Embryonic facial prominence (tissue), 1 donor: Measurements from ENCODE around the gene RNU1-2.
A peak's percentile ranks its signal among the peaks of the same experiment; 100 is the strongest.
"Not testable (repeated sequence)": the region's sequence is repeated elsewhere in the genome, so short reads cannot be mapped to it uniquely, and the experiment has no call there.

Source experiments
- DNase-seq: peaks from one replicate; pipeline ENCODE4 v3.0.0-alpha.2; 2016; ENCODE audit errors: extremely low spot score

RNU1-2 gene

DNA sequence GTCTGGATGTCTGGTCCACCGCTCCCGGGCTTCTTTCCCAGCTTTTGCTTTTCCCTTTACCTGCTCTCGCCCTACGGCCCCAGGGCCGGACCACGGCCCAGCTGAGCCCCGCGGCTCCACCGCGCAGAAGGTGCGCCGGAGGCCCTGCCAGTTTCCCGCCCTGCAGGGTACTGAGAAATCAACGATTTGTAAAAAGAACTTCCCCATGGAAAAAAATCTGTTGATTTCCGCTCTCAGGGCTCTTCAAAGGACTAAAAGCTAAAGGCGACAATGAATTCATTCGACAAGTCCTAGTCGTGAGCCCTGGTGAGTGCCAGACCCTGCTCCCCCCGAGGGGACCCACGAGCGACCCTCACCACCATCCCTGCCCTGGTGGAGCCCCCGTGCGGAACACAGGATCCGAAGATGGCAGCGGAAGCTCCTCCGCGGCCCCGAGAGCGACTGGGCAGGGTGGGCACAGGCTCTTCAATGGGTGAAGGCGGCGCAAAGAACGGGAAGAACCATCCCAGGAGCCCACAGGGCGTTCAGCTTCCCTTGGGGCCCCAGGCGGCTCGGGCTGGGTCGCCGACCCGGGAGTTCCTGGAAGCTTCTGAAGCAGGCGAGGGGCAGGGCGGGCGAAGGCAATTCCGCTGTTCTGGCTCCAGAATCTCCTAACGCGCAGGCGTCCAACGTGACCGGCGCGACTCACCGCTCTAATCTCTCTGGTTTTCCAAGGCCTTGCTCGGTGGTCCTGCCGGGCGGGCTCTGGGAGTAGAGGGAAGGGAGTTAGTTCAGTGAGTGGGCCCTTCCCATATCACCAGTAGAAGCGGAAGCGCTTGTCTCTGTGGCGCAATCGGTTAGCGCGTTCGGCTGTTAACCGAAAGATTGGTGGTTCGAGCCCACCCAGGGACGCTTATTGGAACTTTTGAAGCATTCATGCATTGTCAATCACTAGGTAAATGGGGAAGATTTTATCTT, 6.6 kb upstream of the RNU1-2 start:
- DNase-seq = peak; percentile 65

DNA sequence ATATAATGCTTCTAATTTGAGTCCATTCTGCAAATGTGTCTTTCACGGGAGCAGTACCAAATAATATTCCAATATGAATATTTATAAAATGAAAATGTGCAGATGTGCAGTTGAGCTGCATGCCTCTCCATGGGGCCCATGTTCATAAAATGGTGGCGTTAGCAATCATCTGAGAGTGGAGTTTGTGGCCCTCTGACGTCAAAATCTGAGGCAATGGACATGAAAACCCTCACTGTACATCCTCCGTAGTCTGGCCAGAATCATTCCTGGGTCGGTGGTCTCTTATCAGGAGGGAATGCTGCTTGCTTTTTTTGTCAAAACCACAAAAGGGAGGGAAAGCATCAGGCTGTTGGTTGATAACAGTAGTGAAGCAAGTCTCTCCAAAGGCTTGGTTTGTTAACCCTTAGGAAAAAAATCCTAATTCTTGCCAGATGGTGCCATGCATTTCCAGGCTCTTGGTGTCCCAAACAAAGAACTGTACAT, 5.2 kb upstream of the RNU1-2 start:
- not testable (repeated sequence) for DNase-seq

- DNase-seq = not testable (repeated sequence)
Measured at GRCh38 chr1:16891057-16891456, 4.7 kb upstream of the RNU1-2 start.

- not testable (repeated sequence) for DNase-seq
Measured at GRCh38 chr1:16892978-16893525, 2.7 kb upstream of the RNU1-2 start.

- not testable (repeated sequence) for DNase-seq
Measured at GRCh38 chr1:16893796-16894195, 2.0 kb upstream of the RNU1-2 start.

- DNase-seq = not testable (repeated sequence)
Measured at GRCh38 chr1:16894338-16894737, 1.4 kb upstream of the RNU1-2 start.

DNA sequence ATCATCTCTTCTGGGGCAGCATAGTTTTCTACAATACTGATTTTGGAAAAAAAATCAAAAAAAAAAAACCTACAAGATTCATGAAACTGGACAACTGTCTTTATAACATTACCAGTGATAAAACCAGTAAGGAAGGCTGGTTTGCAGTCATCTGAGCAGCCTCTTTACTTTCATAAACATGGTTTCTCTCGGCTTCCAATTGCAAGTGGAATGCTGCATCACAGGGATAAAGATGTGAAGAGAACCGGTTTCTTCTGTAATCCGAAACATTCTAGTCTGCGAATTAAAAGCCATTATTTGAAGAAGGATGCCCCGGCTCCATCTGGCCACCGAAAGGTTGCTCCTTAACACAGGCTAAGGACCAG, 565 bp upstream of the RNU1-2 start:
- not testable (repeated sequence) for DNase-seq

DNA sequence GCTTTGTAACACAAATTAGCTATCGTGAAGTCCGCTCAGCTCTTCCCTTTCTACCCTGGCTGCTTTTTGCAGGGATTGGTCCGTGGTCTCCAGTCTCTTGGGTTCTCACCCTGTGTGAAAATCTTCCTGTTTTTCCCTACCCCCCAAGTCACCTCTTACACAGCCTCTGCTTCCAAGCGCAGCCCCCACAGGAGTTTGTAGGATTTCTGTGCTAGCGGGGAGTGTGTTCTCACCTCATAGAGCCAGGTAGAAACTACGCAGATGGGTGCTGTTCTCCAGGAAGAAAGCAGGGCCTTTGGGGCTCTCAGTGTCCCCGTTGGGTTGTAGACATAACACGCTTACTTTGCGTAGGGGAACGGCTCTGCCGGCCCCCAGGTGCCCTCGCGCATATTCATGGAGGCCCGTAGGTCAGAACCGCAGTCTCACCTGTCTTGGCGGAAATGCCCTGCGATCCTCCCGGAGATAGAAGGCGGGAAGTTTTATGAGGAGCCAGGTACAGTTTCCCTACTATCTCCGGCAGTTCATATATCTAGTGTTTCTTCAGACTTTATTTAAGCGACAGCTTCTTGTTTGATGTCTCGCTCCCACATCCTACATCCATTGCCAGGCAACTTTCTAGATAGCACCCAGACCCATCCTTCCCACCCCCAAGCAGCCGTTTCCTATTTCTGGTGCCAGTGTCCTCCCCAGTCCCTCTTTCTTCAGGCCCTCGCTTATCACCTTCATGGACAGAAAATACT, 706 bp downstream of the RNU1-2 start:
- DNase-seq = not testable (repeated sequence)

DNA sequence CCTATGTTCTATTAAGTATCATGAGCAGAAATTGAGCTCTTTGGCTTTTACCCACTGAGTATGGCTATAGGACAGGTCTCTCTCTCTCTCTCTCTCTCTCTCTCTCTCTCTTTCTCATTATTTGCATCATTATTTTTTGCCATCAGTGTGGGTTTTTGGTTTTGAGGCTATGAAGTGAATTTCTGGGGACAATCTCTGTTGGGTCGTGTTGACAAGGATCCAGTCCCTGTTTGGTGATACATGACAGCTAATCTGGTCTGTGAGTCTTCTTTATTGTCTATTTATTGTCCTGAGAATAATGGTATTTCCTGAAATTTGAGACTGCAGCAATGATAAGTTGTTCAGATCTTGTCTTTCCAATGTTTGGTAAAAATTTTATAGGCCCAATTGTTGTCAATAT, 1.9 kb downstream of the RNU1-2 start:
- DNase-seq = not testable (repeated sequence)

GRCh38 chr1:16898298-16898697, 2.5 kb downstream of the RNU1-2 start:
- not testable (repeated sequence) for DNase-seq

DNA sequence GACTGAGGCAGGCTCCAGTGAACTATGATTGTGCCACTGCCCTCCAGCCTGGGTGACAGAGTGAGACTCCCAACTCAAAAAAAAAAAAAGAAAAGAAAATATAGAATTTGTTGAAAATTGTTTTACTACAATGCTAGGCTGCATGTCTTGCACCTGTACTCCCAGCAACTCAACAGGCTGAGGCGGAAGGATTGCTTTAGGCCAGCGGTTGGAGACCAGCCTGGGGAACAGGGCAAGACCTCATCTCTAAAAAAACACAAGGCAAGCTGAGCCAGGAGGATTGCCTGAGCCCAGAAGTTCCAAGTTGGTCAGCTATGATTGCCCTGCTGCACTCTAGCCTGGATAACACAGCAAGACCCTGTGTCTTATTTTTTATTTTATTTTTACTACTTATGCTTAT, 3.2 kb downstream of the RNU1-2 start:
- not testable (repeated sequence) for DNase-seq

GRCh38 chr1:16900751-16901150, 5.0 kb downstream of the RNU1-2 start:
- no peak for DNase-seq

- DNase-seq = not testable (repeated sequence)
Measured at GRCh38 chr1:16901371-16901770, 5.6 kb downstream of the RNU1-2 start.

DNA sequence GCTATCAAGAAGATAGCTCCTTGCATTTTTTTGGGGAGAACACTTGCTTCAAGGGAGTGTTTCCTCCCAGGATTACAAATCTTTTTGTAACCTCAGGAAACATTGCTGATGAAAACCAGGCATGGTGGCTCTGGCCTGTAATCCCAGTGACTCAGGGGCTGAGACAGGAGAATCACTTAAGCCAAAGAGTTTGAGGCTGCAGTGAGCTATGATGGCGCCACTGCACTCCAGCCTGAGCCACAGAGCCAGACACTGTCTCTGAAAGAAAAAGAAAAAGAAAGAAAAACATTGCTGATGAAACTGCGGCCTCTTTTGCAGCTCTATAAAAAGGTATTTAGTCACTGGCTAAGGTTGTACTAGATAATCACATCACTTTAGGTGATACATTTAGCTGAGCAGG, 7.3 kb downstream of the RNU1-2 start:
- DNase-seq = no peak

GRCh38 chr1:16903458-16903796, 7.6 kb downstream of the RNU1-2 start:
- no peak for DNase-seq

GRCh38 chr1:16904560-16905109, 8.9 kb downstream of the RNU1-2 start:
- DNase-seq = peak; percentile 100

DNA sequence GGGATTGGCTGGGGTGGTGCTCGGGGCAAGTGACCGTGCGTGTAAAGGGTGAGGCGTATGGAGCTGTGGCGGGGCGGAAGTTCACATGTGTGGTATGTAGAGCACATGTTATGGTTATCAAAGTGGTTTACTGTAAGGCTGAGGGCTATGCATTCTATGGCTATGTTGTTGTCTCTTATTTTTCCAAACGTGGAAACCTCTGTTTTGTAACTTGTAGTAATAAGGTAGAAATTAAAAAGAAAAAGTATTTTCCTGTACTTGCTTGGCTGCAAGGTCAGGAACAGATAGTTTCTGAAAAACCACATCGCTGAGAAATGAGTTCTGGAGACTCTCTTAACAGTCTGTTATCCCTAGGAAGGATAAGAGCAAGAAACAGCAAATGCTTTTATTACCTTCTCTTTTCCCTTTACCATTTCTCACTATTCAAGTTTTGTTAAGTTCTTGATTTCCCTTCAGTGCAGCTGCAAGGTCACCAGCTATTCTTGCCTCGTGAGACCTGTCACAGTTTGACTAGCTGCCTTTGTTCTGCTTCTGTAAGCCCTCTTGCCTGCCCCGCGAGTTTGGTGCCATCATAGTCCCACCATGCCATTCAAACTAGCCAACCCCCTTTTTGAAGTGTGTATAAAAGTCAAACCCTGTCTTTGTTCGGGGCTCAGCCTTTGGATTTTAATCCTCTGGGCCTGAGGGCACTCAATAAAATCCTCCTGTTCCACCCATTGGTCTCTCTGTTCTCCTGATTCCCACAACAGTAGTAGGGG, 9.5 kb downstream of the RNU1-2 start:
- peak; percentile 97 for DNase-seq

- no peak for DNase-seq
Measured at GRCh38 chr1:16905868-16906702, 10.3 kb downstream of the RNU1-2 start.

DNA sequence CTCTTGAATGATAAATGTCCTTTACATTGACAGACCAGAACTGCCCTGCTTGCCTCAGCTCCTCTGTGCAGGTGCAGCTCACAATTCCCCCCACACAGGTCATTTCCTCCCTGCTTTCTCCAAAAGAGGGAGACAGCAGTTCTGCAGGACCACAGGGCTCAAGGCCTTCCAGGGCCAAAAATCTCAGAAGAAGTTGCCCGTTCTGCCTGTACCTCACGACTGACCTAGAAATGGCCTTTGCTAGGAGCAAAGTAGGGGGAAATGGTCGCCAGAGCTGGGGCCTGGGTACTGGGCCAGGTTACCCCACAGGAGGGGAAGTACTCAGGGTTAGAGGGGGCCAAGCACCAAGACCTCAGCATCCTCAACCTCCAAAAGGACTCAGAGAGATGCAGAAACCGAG, 11.1 kb downstream of the RNU1-2 start:
- DNase-seq = no peak
